Left colon (tissue), 2 donors: ENCODE data around the gene ADGRB3. TPM values are rescaled to one million over a fixed set of nuclear protein-coding genes. Genes with fewer than 3 reads are reported as not detected.
"Not testable (repeated sequence)": the region's sequence is repeated elsewhere in the genome, so short reads cannot be mapped to it uniquely, and the experiment has no call there.

Experiments used
- ATAC-seq: fragments of 200-7000 bp; cut with Tn5 transposase; one replicate; pipeline ENCODE4 v1.9.1; 2020; ENCODE audit warnings: mild to moderate bottlenecking, moderate library complexity
- DNase-seq, 2 donors: peaks; one replicate each; pipeline ENCODE4 v3.0.0-alpha.2; 2020
- intact Hi-C, 2 donors: fragments of 100-400 bp; cut with DNase I in 1 of 2; cut with micrococcal nuclease in 1 of 2; formaldehyde crosslinking; loops; one replicate each; pipeline versions ENCODE4 v1.11.2 to v1.14.0; 2022; cut with DNase I, micrococcal nuclease
- total RNA-seq, 2 donors: library from RNA; stranded (reverse); fragmentation: NEBNext Ultra II Directional; extraction: Animal tissue kit (Norgen Biotek cat#: 25700); gene quantifications; one replicate each; pipeline ENCODE4 v1.2.1, GENCODE V29; 2021
- donor health status: DM: no; HTN: no; CAD: no.
- donor health status: DM: yes; HTN: yes; CAD: no.

The ADGRB3 gene
- total RNA-seq, 2 donors from 2014 or later = 0.37 to 1.2 TPM

GRCh38 chr6:68757821-68758220 is 122.7 kb downstream of the ADGRB3 start:
- ATAC-seq (no peak), DNase-seq (no peak)
- intact Hi-C loops = no loop called here

GRCh38 chr6:68758559-68758958 is 123.5 kb downstream of the ADGRB3 start:
- intact Hi-C loops = no loop called here
- ATAC-seq = no peak
- no peak for DNase-seq

GRCh38 chr6:68760485-68760884 is 125.4 kb downstream of the ADGRB3 start:
- DNase-seq (no peak), ATAC-seq (no peak)
- intact Hi-C loops = no loop called here

GRCh38 chr6:68760941-68761676 is 126.0 kb downstream of the ADGRB3 start:
- DNase-seq = no peak
- ATAC-seq = no peak
- intact Hi-C loops = no loop called here

GRCh38 chr6:68761985-68762384 is 126.9 kb downstream of the ADGRB3 start:
- intact Hi-C loops = no loop called here
- ATAC-seq = no peak
- DNase-seq = no peak

- DNase-seq (no peak), ATAC-seq (no peak)
- intact Hi-C loops = no loop called here
Observed at GRCh38 chr6:68771426-68771825, 136.3 kb downstream of the ADGRB3 start.

- DNase-seq (no peak), ATAC-seq (no peak)
- intact Hi-C loops = no loop called here
Observed at GRCh38 chr6:68774843-68775242, 139.8 kb downstream of the ADGRB3 start.

- no peak for DNase-seq
- ATAC-seq = no peak
- intact Hi-C loops = no loop called here
Observed at GRCh38 chr6:68776354-68776753, 141.3 kb downstream of the ADGRB3 start.

GRCh38 chr6:68777956-68778355 is 142.9 kb downstream of the ADGRB3 start:
- intact Hi-C loops = no loop called here
- DNase-seq = no peak
- no peak for ATAC-seq

GRCh38 chr6:68778356-68779020 is 143.4 kb downstream of the ADGRB3 start:
- intact Hi-C loops = no loop called here
- DNase-seq = no peak
- ATAC-seq = no peak

GRCh38 chr6:68779366-68779765 is 144.3 kb downstream of the ADGRB3 start:
- no peak for ATAC-seq
- intact Hi-C loops = no loop called here
- no peak for DNase-seq

- intact Hi-C loops, DNase-seq, ATAC-seq: not testable (repeated sequence)
Observed at GRCh38 chr6:68790128-68790527, 155.0 kb downstream of the ADGRB3 start.

- DNase-seq, ATAC-seq, intact Hi-C loops: not testable (repeated sequence)
Observed at GRCh38 chr6:68814976-68815375, 179.9 kb downstream of the ADGRB3 start.

- ATAC-seq = no peak
- DNase-seq = no peak
Observed at GRCh38 chr6:68826501-68826900, 191.4 kb downstream of the ADGRB3 start.

GRCh38 chr6:68834551-68834950 is 199.5 kb downstream of the ADGRB3 start:
- DNase-seq (no peak), ATAC-seq (no peak)
- intact Hi-C loops = no loop called here

More at GRCh38 chr6:68826501-68826900, 191.4 kb downstream of the ADGRB3 start:
- intact Hi-C loops = no loop called here

GRCh38 chr6:68838571-68838970 is 203.5 kb downstream of the ADGRB3 start:
- intact Hi-C loops = no loop called here
- DNase-seq (no peak), ATAC-seq (no peak)

GRCh38 chr6:68852791-68853190 is 217.7 kb downstream of the ADGRB3 start:
- intact Hi-C loops = no loop called here
- ATAC-seq (no peak), DNase-seq (no peak)

GRCh38 chr6:68859233-68859632 is 224.2 kb downstream of the ADGRB3 start:
- intact Hi-C loops = no loop called here
- no peak for ATAC-seq
- no peak for DNase-seq

- no peak for DNase-seq
- ATAC-seq = no peak
- intact Hi-C loops = no loop called here
Observed at GRCh38 chr6:68868646-68869045, 233.6 kb downstream of the ADGRB3 start.

- intact Hi-C loops = no loop called here
- ATAC-seq (no peak), DNase-seq (no peak)
Observed at GRCh38 chr6:68873236-68873635, 238.2 kb downstream of the ADGRB3 start.

- DNase-seq (no peak), ATAC-seq (no peak)
- intact Hi-C loops = no loop called here
Observed at GRCh38 chr6:68874747-68875146, 239.7 kb downstream of the ADGRB3 start.
